HL-60/S4 treated with retinoic acid at 250 ng/mL for 4 days and 3 days (cell line): ENCODE data around the gene RTL5.

Experiments used
- in situ Hi-C: fragments of 300-500 bp; cut with MboI; formaldehyde crosslinking; loops from 2 replicates; pipeline ENCODE4 v1.7.0; 2022; ENCODE audit warnings: low sequenced_read_pairs

Gene RTL5

DNA sequence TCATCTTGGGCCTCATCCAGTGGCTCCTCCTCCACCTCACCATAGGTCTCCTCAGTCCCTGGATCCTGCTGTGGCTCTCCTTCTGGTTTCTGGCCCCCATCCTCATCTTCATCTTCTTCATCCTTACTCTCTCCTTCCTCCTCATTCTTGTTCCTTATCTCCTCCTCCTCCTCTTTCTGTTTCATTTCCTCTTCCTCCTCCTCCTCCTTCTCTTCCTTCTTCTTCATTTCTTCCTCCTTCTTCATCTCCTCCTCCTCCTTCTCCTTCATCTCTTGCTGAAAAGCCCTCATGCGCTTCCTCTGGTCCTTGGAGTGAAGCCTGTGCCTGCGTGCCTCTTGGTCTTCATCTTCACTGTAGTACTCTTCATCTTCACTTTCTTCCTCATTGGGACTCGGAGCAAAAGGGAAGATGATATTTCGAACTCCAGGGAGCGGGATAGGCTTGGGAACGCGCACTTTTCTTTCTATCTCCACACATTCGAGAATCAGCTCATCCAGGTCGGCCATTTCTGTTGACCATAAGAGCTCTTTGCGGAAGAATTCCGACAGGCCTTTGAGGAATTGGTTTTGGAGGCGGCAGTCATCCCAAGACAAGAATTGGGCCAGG, 1.5 kb downstream of the RTL5 start:
- in situ Hi-C loops = no loop called here

DNA sequence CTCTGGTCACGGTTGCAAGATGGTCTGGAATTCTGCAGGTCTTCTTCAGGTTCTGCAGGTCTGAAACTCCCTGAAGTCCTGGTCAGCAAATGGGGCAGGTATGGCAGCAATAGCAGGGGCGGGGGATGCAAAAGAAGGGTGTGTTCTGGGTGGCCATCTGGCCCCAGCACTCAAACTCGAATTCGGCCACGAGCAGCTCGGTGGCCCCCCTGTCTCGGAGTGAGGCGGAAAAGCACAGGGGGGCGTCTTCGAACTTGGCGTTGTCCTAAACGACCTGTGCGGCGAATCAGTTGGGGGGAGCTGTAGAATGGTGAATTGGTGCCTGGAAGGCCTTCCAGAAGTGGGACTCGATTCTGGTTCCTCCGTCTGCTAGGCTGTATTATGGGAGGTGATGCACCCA, 2.1 kb downstream of the RTL5 start:
- in situ Hi-C loops = loop anchor here (10.0 kb wide), 1 partner anchor 105 kb away; no protein-coding TSS in a partner anchor

DNA sequence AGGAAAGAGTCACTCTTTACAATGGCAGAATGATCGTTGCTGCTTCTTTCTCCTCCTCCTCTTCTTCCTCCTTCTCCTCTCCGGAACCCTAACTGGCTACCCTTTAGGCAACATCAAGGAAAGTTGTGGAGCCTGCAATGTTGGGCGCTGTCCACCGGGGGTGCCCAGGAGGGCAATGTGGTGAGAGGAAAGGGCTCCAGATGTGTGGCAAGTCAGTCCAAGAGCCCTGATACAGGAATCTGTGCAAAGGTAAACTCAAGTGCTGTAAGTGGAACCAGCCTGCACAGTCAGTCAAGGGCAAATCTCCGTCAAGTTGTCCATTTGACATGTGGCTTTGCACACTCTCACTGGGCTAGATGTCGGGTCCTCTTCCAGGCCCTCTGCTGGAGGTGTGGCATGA, 2.8 kb downstream of the RTL5 start:
- in situ Hi-C loops = loop anchor here (10.0 kb wide), 1 partner anchor 104 kb away; no protein-coding TSS in a partner anchor

DNA sequence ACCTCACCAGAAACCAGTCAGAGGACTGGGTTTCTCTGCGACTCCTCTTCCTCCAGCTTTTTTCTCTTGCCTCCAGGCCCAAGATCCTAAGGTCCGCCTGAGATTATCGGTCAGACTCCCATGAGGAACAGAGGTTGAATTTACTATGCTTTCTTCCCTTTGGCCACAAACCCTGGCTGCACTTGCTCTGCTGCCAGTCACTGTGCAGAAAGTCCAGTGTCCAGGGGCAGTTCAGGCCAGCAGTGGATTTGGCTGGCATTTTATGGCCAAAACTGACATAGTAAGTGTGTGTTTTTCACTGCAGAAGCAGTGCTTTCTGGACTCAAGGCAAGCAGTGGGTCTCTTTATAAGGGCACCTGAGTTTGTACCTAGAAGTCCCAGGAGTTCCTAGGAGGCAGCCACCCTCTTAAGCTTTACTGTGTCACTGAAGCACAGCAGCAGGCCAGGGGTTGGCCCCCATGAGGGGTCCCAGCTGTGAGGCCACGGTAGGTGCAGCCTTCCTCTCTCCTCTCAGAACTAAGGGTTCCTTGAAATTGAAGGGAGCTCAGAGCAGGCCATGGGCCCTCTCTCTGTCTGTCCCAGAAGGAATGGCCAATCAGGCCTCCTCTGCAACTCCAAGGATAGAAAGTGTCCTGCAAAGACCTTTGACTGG, 3.4 kb downstream of the RTL5 start:
- in situ Hi-C loops = loop anchor here (10.0 kb wide), 1 partner anchor 104 kb away; no protein-coding TSS in a partner anchor

DNA sequence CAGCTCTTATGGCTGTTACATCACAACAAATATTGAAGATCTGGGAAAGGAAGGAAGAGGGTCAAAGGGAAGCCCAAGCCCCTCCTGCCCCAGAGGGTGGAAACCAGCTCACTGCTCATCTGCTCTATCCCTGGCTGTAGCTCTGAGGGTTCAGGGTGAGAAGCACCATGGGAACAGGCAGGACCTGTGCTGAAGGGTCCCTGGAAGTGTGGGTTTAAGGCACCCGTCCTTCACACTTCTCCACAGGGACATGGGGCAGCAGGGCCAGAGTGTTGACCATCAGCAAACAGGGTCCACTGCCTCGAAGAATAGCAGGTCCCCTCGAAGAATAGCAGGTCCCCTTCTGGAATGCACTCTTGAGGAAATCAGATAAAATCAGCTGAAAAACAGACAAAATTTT, 4.4 kb downstream of the RTL5 start:
- in situ Hi-C loops = loop anchor here (10.0 kb wide), 1 partner anchor 103 kb away; no protein-coding TSS in a partner anchor

DNA sequence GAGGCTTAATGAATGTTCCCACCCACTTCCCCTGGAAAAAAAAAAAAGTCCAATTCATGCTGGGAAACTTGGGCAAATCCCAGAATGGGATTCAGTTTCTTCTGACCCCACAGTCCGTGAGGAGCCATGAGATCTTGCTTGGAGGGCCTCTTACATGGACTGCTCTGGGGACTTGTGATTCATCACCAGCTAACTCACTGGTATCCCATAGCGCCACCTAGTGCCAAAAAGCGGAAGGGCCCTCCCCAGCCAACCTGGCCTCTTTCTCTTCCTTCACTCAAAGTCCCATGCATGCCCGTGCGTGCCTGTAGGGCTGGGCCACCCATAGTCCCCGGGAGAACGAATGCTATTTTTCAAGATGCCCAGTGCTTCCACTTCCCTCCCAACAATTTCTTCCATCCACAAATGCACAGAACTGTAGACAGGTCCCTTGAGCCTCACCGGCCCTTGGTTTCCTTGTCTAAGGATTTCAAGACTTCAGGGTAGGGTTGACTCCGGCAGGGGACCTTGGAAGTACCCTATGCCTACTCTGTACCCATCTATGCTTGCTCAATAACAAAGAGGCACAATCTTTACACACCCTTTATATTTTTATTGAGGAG, 5.1 kb downstream of the RTL5 start:
- in situ Hi-C loops = loop anchor here (10.0 kb wide), 1 partner anchor 102 kb away; no protein-coding TSS in a partner anchor

DNA sequence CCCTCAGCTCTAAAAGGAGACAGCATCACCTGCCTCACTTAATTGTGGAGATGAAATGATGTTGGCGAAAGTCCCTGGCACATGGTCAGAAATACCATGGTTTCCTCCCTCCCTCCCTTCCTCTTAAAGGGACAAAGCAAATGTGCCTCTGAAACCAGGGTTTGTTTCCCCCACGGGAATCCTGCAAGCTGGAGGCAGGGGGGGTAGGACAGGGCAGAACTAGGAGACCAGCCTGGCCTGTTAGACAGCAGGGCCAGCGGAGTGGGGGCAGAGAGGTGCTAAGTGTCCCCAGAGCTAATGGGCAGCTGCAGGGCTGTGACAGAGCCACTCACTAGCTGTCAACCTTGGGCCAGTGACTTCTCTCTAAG, 5.7 kb downstream of the RTL5 start:
- in situ Hi-C loops = loop anchor here (10.0 kb wide), 1 partner anchor 101 kb away; no protein-coding TSS in a partner anchor

DNA sequence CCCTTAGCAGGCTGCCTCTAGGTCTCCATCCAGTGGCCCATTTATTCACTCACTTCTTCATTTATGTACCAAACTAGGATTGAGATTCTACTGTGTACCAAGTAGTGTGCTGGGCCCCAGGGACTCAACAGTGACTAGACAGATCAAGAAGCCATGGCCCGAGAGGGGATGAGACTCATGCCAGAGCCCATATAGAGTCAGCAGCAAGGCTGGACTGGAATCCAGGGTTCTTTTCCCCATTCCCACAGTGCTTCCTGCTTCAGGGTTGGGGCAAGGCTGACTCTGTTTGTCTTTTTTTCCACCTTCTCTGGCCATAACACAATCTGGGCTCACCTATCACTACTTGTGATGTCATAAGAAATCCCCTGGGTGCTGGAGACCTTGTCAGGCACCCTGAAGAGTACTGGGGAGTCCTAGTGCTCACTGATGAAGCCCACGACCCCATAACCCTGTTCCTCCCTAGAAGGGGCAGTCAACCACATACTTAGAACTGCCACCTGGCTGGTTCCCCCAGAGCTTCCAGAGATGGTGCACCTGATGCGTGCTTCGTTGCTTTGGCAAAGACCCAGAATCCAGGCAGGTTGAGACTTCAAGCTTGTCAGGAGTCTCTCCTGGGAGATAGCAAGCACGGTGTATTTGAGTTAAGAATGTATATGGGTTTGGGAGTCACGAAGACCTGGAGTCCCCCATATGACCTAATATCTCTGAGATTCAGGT, 6.2 kb downstream of the RTL5 start:
- in situ Hi-C loops = loop anchor here (10.0 kb wide), 1 partner anchor 101 kb away; no protein-coding TSS in a partner anchor

DNA sequence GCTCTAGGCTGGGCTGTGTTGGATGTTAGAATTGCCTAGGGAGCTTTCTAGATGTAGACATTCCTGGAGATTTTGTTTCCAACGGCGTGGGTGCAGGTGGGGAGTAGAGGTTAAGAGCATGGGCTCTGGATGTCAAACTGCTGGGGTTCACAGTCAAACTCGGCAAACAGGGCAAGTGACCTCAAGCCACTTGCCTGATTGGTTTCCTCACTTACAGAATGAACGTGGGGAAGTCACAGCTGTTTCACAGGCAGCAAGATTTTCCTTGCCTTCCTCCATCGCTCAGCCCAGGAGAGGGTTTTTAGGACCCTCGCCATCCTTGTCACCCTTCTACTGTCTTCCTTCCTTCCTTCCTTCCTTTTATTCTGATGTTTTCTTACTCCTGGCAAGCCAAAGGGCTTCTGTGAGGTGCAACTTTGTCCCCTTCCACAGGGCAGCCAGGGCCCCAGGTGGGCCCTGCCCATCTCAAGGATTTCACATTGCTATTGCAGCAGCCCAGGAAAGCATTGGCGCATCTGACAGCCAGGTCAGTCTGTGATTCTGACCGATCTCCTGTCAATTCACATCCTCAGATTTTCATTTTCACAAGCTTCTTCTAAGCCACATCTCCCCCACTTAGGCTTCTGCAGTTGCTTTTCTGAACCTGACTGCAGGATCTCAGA, 7.0 kb downstream of the RTL5 start:
- in situ Hi-C loops = loop anchor here (10.0 kb wide), 1 partner anchor 100 kb away; no protein-coding TSS in a partner anchor

DNA sequence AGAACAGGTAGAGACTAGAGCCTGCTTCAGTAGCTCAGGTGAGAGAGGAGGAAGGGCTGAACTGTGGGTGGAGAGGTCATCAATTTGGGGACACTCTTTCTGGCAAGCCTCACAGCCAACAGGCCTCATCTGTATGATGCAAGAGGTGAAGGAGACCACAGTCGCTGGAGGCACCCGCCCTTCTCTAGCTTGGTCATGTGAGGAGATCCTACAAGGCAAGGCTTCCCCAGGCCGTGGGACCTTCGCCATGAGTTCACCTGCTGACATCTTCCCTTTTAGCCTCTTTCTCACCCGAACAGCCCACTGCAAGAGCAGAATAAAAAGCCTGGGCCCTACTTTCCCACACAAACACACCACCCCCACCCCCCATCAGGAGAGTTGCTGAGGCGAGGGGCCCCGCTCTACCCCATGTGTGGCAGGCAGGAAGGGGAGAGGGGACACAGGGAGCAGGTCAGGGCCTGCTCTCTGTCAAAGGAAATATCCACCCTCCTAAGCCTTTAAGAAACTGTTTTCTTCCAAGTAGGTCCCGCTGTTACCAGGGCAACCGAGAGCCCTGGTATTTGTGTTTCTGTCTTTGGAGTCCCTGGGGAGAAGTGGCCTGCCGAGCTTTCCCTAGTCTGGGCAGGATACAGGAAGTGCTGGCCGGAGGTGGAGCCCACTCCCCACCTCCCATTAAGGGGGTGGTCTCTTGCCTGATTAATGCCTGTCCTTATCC, 8.1 kb downstream of the RTL5 start:
- in situ Hi-C loops = loop anchor here (10.0 kb wide), 1 partner anchor 99 kb away; no protein-coding TSS in a partner anchor

DNA sequence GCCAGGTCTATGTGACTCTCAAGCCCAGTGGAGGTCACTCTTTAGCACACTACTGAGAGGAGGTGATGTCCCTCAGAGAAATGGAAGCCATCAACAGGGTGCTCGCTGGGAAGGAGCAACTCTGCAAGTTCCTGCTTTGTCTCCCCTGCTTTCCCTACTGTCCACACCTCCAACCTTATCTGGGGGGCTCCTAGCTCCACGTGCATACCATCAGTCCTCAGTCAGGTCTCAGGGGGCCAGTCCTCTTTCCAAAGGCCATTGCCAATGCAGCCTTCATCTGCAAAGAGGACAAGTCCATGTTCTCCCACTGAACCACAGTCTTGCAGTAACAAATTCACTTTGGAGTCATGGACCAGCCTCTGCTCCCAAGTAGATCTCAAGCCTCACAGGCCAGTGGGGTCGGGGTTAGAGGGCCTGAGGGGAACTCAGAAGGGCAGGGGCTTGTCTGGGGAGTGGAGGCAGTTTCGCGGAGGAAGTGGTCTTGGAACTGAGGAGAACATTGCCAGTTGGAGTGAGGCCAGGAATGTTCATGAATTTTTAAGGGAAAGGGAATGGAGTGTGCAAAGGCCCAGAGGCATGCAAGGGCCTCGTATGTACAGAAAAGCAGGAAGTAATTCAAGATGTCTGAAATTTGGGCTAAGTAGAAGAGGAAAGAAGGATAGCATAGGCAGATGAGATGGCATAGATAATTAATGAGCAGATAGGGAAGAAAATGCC, 8.9 kb downstream of the RTL5 start:
- in situ Hi-C loops = loop anchor here (10.0 kb wide), 1 partner anchor 98 kb away; no protein-coding TSS in a partner anchor

DNA sequence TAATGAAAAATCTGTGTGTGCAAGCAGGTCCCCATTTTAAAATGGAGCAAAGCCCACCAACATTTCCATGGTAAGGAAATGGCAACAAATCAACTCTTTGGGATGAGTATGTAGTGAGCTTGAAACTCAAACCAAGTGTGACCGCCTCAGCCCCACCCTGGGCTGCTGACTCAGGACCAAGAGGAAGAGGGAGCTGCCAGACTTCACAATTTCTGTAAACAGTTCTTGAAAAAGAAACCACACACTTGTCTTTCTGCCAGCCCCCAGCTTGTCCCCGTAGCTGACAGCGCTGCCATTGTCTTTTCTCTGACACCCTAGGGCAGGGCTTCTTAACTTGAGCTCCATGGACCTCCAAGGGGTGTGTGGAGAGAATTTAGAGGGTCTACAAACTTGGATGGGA, 10.3 kb downstream of the RTL5 start:
- in situ Hi-C loops = loop anchor here (10.0 kb wide), 1 partner anchor 97 kb away; no protein-coding TSS in a partner anchor

DNA sequence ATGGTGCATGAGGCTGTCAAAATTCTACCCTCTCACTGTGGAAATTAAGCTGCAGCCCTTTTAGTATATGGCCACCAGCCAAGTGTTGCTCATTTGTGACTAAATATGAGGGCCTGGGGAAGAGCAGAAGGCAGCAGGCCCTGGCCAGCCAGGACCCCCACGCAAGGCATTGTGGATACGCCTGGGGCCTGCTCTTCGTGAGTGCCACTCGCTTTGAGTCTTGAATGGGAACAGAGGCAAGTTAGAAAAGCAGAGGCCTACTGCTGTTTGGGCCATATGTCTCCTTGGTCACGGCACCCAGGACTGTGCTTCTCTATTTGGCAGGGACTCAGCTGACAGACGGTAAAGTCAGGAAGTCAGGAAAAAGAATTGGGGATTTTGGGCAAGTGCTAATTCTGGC, 10.9 kb downstream of the RTL5 start:
- in situ Hi-C loops = loop anchor here (10.0 kb wide), 1 partner anchor 96 kb away; no protein-coding TSS in a partner anchor

DNA sequence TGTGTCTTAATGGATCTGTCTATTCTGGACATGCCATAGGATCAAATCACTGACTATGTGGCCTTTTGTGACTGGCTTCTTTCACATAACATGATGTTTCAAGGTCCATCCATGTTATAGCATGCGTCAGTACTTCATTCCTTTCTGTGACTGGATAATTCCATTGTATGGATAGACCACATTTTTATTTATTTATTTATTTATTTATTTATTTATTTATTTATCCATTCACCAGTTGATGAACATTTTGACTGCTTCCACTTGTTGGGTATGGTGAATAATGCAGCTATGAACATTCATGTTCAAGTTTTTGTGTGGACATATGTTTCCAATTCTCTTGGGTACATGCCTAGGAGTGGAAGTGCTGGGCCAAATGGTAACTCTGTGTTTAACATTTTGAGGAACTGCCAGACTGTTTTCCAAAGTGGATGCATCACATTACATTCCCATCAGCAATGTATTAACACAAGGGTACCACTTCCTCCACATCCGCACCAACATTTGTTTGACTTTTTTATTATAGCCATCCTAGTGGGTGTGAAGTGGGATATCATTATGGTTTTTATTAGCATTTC, 14.0 kb downstream of the RTL5 start:
- in situ Hi-C loops = no loop called here

DNA sequence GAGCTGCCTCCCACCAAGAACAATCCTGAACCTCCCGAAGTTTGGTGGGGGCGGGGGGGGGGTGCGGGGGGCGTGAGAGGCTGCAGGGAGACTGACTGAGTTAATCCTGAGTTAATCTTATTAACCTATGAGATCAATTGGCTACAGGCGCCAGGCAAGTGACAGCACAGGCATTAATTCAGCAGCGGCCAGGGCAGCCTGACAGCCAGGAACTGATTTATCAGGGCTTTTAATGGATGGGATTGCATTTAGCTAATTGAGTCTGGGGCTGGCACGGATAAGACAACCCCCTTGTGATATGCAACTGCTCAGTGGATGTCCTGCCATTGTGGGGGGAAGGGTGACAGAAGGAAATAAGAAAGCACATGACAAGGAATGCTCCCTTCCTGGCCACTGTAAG, 16.3 kb downstream of the RTL5 start:
- in situ Hi-C loops = no loop called here

DNA sequence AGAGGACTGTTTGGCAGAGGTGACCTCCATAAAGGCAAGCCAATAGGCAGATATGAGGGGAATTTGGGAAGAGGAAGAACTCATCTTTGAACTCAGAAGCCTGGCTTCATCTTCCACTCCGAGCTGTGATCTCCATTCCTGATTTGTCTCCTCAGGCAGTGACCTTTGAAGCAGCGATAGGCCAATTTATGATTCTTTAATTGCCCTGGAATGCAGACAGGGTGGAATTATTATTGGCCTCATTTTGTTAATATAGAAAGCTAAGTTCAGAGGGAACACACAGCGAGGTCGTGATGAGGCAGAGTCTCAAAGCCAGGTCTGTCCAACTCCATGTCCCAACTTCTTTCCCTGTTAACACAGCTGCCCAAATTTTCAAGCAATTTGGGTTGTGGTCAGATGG, 16.9 kb downstream of the RTL5 start:
- in situ Hi-C loops = no loop called here

DNA sequence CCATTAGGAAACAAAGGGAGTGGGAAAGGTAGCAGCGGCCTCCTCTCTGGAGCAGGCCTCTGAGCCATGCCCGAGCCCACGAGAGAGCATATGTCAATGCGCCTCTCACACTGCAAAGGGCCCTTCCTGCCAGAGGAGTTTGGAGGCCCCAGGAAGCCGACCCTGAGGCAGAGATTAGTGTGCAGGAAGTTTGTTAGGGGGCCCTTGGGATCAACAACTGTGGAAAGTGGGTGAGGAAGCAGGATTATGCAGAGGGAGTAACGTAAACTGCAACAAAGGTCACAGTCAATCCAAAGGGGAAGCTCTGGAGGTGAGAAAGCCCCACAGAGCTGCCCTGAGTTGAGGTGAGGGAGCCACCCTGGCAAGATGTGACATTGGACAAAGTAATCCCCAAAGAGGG, 17.4 kb downstream of the RTL5 start:
- in situ Hi-C loops = no loop called here

DNA sequence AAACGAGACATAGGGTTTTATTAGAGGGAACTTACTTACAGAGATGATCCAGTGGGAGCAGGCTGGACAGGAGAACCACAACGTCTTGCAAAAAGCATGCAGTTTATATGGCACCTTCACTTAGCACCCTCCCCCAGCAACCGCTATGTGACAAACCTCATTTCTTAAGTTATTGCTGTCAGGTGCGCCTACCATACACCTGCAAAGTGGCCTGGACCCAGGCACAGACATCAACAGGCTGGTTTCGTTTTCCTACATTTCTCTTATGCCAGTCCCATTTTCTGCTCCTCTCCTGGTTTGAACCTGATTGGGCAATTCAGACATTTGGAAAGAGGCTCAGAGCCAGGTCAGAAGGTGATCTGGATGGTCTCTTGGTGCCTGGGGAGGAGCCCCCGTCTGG, 18.3 kb downstream of the RTL5 start:
- in situ Hi-C loops = no loop called here
